IPS DF 4.7 (cell line): ENCODE data around the gene MAGEA2B.
"Not testable (repeated sequence)": the region's sequence is repeated elsewhere in the genome, so short reads cannot be mapped to it uniquely, and the experiment has no call there.

Experiments
- DNase-seq: peaks from one replicate; pipeline ENCODE4 v3.0.0-alpha.2; 2013; ENCODE audit warnings: low spot score; ENCODE audit errors: extremely low read depth

MAGEA2B gene, protein sequence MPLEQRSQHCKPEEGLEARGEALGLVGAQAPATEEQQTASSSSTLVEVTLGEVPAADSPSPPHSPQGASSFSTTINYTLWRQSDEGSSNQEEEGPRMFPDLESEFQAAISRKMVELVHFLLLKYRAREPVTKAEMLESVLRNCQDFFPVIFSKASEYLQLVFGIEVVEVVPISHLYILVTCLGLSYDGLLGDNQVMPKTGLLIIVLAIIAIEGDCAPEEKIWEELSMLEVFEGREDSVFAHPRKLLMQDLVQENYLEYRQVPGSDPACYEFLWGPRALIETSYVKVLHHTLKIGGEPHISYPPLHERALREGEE

DNA sequence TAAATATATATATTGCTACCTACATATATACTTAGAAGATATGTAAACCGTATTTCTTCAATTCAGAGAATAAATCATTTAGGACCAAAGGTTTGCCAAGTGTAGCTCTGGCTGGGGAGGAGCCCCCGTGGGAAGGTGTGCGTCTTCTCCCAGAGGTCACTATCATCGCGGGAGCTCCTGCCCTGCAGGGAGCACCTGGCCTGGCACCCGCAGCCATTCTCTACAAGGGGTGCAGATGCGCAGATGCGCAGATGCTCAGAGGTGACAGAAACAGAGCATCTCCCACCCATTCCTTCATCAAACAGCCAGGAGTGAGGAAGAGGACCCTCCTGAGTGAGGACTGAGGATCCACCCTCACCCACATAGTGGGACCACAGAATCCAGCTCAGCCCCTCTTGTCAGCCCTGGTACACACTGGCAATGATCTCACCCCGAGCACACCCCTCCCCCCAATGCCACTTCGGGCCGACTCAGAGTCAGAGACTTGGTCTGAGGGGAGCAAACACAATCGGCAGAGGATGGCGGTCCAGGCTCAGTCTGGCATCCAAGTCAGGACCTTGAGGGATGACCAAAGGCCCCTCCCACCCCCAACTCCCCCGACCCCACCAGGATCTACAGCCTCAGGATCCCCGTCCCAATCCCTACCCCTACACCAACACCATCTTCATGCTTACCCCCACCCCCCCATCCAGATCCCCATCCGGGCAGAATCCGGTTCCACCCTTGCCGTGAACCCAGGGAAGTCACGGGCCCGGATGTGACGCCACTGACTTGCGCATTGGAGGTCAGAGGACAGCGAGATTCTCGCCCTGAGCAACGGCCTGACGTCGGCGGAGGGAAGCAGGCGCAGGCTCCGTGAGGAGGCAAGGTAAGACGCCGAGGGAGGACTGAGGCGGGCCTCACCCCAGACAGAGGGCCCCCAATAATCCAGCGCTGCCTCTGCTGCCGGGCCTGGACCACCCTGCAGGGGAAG, at the start of gene MAGEA2B:
Gene MAGEA2B (plus strand): TSS at position 814 of the 973 bp plus-strand sequence. CDS start 2,479 bp downstream, outside the sequence.
- DNase-seq, result not testable (repeated sequence)

DNA sequence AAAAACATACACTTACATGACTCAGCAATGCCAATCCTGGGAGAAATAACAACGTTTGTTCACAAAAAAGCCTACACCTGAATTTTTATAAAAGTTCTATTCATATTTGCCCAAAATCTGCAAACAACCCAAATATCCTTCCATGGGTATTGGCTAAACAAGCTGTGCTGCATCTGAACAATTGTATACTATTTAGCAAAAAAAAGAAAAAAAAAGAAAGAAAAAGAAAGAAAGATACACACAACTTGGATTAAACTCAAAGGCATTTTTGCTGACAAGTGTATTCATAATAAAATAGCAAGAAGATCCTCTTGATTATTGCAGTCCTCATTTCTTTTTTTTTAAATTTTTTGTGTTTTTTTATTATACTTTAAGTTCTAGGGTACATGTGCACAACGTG, 40.3 kb upstream of the MAGEA2B start:
- no peak for DNase-seq

DNA sequence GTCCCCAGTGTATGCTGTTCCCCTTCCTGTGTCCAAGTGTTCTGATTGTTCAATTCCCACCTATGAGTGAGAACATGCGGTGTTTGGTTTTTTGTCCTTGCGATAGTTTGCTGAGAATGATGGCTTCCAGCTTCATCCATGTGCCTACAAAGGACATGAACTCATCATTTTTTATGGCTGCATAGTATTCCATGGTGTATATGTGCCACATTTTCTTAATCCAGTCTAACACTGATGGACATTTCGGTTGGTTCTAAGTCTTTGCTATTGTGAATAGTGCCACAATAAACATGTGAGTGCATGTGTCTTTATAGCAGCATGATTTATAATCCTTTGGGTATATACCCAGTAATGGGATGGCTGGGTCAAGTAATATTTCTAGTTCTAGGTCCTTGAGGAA, 39.8 kb upstream of the MAGEA2B start:
- not testable (repeated sequence) for DNase-seq

DNA sequence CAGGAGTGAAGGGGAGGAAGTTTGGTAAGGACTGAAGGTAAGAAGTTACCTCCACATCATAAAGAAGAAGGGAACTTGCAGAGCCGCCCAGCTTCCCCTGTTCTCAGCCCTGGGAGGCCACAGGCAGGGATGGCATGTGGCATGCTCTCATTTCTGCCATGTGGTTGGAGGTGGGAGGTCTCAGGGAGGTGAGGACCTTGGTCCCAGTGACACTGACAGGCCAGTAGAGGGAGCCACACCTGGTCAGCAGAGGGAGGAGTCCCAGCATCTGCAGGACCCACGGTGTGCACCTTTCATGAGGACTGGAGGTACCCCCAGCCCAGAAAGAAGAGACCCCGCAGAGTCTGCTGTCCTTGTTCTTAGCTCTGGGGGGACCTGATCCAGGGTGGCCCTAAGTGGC, 33.4 kb upstream of the MAGEA2B start:
- DNase-seq, result not testable (repeated sequence)

DNA sequence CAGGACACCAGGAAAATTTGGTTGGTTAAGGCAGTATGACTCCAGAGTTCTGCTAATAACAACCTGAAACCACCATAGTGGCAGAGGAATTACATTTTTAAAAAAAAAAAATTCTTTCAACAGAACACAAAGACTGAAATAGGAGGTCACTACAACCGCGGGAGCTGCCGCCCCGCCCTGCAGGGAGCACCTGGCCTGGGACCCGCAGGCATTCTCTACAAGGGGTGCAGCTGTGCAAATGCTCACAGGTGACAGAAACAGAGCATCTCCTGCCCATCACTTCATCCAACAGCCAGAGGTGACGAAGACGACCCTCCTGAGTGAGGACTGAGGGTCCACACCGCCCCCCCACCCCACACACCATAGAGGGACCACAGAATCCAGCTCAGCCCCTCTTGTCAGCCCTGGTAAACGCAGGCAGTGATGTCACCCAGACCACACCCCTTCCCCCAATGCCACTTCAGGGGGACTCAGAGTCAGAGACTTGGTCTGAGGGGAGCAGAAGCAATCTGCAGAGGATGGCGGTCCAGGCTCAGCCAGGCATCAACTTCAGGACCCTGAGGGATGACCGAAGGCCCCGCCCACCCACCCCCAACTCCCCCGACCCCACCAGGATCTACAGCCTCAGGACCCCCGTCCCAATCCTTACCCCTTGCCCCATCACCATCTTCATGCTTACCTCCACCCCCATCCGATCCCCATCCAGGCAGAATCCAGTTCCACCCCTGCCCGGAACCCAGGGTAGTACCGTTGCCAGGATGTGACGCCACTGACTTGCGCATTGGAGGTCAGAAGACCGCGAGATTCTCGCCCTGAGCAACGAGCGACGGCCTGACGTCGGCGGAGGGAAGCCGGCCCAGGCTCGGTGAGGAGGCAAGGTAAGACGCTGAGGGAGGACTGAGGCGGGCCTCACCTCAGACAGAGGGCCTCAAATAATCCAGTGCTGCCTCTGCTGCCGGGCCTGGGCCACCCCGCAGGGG, 16.2 kb upstream of the MAGEA2B start, which contains the start of gene MAGEA3:
Gene MAGEA3 (plus strand): TSS at position 843 of the 980 bp plus-strand sequence. CDS start 2,039 bp downstream, outside the sequence.
- DNase-seq, result not testable (repeated sequence)

DNA sequence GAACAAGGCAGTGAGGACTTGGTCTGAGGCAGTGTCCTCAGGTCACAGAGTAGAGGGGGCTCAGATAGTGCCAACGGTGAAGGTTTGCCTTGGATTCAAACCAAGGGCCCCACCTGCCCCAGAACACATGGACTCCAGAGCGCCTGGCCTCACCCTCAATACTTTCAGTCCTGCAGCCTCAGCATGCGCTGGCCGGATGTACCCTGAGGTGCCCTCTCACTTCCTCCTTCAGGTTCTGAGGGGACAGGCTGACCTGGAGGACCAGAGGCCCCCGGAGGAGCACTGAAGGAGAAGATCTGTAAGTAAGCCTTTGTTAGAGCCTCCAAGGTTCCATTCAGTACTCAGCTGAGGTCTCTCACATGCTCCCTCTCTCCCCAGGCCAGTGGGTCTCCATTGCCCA, 14.0 kb upstream of the MAGEA2B start:
- DNase-seq, result not testable (repeated sequence)

DNA sequence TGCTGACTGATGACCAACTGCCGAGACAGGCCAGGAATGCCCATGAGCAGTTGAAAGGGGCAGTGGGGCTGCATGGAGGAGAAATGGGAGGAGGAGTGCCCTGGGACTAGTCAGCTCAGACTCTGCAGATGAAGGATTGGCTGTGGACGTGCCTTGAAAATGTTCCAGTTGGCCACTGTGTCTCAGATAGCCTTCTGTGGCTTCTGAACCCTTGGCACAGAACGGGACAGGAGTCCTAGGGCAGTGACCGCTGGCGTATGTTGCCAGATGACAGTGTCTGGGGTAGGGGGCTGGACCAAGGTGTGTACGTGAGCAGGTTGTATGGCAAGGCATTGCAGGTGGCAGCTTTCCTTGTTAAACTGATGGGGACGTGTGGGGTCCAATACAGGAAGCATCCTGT, 7.9 kb upstream of the MAGEA2B start:
- DNase-seq, result not testable (repeated sequence)

DNA sequence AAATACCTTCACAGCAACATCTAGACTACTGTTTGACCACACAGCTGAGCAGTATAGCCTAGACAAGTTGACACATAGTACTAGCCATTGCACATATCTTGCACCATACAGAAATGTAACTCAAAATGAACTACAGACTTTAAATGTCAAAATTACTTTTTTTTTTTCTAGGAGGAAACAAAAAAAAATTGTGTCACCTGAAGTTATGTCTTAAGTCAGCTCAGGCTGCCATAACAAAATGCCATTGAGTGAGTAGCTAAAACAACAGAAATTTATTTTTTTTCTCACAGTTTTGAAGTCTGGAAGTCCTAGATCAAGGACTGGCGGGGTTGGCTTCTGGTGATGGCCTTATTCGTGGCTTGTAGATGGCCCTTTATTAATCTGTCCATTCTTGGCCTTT, 5.3 kb upstream of the MAGEA2B start, which contains the start of gene CSAG2:
Gene CSAG2 (minus strand): TSS at position 101 of the 400 bp plus-strand sequence. CDS start 161 bp downstream, outside the sequence.
- not testable (repeated sequence) for DNase-seq

DNA sequence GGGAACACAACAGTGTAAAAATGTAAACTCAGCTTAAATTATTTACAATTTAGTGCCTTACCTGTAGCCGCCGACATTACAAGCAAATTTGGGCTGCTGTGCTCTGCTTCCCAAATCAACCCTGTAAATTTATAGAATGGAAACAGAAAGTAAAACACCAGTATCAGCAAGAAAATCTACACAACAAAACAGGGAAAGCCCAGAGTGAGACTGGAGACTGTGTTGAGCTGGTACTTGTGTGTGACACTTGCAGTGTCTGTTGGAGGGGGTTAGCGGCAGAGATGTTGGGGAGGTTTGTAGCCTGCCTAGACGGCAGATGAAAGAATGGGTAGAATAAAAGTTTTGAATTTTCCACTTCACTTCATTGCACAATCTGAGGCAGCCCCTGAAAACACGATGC, 1.2 kb upstream of the MAGEA2B start:
- DNase-seq, result not testable (repeated sequence)

DNA sequence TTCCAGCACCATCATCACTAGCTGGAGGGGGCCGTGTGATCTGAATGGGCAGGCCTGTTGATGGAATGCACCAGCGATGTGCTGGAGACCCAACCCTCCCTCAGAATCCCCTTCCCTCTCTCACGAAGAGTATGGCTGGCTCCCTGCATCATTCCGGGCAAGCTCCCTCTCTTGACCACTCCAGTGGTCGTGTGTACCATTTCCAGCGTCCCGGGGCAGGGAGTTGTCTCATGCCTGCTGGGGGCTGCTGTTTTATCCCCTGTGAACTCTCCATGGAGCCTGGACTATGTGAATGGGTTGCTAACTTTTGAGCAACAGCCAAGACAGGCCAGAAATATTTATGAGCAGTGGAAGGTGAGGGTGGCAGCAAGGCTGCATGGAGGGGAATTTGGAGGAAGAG, 11.0 kb downstream of the MAGEA2B start:
- DNase-seq, result no peak

DNA sequence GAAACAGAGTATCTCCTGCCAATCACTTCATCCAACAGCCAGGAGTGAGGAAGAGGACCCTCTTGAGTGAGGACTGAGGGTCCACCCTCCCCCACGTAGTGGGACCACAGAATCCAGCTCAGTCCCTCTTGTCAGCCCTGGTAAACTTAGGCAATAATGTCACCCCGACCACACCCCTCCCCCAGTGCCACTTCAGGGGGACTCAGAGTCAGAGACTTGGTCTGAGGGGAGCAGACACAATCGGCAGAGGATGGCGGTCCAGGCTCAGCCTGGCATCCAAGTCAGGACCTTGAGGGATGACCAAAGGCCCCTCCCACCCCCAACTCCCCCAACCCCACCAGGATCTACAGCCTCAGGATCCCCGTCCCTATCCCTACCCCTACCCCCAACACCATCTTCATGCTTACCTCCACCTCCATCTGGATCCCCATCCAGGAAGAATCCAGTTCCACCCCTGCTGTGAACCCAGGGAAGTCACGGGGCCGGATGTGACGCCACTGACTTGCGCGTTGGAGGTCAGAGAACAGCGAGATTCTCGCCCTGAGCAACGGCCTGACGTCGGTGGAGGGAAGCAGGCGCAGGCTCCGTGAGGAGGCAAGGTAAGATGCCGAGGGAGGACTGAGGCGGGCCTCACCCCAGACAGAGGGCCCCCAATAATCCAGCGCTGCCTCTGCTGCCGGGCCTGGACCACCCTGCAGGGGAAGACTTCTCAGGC, 19.0 kb downstream of the MAGEA2B start, which contains the start of the genes CSAG1 and MAGEA12:
Gene CSAG1 (minus strand): TSS at position 461 of the 715 bp plus-strand sequence. CDS start 1,261 bp downstream, outside the sequence.
Gene MAGEA12 (plus strand): TSS at position 497 of the 715 bp plus-strand sequence. CDS start 2,405 bp downstream, outside the sequence.
- no peak for DNase-seq

DNA sequence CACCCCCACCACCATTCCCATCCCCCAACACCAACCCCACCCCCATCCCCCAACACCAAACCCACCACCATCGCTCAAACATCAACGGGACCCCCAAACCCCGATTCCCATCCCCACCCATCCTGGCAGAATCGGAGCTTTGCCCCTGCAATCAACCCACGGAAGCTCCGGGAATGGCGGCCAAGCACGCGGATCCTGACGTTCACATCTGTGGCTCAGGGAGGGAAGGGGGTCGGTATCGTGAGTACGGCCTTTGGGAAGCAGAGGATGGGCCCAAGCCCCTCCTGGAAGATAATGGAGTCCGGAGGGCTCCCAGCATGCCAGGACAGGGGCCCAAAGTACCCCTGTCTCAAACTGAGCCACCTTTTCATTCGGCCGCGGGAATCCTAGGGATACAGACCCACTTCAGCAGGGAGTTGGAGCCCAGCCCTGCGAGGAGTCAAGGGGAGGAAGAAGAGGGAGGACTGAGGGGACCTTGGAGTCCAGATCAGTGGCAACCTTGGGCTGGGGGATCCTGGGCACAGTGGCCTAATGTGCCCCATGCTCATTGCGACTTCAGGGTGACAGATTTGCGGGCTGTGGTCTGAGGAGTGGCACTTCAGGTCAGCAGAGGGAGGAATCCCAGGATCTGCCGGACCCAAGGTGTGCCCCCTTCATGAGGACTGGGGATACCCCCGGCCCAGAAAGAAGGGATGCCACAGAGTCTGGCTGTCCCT, 19.9 kb downstream of the MAGEA2B start:
- not testable (repeated sequence) for DNase-seq

DNA sequence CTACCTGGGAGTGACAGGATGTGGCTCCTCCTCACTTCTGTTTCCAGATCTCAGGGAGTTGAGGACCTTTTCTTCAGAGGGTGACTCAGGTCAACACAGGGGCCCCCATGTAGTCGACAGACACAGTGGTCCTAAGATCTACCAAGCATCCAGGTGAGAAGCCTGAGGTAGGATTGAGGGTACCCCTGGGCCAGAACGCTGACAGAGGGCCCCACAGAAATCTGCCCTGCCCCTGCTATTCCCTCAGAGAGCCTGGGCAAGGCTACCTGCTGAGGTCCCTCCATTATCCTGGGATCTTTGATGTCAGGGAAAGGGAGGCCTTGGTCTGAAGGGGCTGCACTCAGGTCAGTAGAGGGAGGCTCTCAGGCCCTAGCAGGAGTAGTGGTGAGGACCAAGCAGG, 20.7 kb downstream of the MAGEA2B start:
- DNase-seq, result no peak

DNA sequence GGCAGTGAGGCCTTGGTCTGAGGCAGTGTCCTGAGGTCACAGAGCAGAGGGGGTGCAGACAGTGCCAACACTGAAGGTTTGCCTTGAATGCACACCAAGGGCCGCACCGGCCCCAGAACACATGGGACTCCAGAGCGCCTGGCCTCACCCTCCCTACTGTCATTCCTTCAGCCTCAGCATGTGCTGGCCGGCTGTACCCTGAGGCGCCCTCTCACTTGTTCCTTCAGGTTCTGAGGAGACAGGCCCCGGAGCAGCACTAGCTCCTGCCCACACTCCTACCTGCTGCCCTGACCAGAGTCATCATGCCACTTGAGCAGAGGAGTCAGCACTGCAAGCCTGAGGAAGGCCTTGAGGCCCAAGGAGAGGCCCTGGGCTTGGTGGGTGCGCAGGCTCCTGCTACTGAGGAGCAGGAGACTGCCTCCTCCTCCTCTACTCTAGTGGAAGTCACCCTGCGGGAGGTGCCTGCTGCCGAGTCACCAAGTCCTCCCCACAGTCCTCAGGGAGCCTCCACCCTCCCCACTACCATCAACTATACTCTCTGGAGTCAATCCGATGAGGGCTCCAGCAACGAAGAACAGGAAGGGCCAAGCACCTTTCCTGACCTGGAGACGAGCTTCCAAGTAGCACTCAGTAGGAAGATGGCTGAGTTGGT, 21.6 kb downstream of the MAGEA2B start:
- no peak for DNase-seq

DNA sequence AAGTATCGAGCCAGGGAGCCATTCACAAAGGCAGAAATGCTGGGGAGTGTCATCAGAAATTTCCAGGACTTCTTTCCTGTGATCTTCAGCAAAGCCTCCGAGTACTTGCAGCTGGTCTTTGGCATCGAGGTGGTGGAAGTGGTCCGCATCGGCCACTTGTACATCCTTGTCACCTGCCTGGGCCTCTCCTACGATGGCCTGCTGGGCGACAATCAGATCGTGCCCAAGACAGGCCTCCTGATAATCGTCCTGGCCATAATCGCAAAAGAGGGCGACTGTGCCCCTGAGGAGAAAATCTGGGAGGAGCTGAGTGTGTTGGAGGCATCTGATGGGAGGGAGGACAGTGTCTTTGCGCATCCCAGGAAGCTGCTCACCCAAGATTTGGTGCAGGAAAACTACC, 22.1 kb downstream of the MAGEA2B start:
- not testable (repeated sequence) for DNase-seq

DNA sequence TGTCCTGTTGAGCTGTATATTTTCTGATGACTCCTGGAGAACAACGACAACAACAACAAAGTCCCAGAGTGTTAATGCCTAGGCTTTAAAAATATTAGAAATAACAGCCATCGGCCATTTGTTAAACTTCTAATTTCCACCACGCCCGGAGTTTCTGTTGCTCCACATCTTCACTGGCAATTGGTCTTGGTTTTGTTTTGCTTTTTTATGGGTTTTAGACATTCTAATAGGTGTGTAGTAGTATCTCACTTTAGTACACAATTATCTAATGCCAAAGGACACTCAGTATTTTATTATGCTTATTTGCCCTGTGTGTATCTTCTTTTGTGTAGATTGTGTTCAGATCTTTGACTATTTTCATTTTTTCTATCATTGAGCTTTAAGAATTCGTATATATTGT, 24.1 kb downstream of the MAGEA2B start:
- no peak for DNase-seq

DNA sequence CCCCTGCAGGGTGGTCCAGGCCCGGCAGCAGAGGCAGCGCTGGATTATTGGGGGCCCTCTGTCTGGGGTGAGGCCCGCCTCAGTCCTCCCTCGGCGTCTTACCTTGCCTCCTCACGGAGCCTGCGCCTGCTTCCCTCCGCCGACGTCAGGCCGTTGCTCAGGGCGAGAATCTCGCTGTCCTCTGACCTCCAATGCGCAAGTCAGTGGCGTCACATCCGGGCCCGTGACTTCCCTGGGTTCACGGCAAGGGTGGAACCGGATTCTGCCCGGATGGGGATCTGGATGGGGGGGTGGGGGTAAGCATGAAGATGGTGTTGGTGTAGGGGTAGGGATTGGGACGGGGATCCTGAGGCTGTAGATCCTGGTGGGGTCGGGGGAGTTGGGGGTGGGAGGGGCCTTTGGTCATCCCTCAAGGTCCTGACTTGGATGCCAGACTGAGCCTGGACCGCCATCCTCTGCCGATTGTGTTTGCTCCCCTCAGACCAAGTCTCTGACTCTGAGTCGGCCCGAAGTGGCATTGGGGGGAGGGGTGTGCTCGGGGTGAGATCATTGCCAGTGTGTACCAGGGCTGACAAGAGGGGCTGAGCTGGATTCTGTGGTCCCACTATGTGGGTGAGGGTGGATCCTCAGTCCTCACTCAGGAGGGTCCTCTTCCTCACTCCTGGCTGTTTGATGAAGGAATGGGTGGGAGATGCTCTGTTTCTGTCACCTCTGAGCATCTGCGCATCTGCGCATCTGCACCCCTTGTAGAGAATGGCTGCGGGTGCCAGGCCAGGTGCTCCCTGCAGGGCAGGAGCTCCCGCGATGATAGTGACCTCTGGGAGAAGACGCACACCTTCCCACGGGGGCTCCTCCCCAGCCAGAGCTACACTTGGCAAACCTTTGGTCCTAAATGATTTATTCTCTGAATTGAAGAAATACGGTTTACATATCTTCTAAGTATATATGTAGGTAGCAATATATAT, 39.5 kb downstream of the MAGEA2B start, which contains the start of gene MAGEA2:
Gene MAGEA2 (minus strand): TSS at position 157 of the 965 bp plus-strand sequence. CDS start 2,479 bp downstream, outside the sequence.
- not testable (repeated sequence) for DNase-seq
